SHP77 treated with DMSO at 0.1 percent for 48 hours (cell line): ENCODE data around the gene CAPN14.

Experiments used
- DNase-seq: peaks from one replicate; lab custom pipeline; 2025; lab: John Stamatoyannopoulos, UW

CAPN14 gene

GRCh38 chr2:31226266-31226665, 9.0 kb upstream of the CAPN14 start:
- no peak for DNase-seq

GRCh38 chr2:31223749-31224148, 6.4 kb upstream of the CAPN14 start:
- no peak for DNase-seq

DNA sequence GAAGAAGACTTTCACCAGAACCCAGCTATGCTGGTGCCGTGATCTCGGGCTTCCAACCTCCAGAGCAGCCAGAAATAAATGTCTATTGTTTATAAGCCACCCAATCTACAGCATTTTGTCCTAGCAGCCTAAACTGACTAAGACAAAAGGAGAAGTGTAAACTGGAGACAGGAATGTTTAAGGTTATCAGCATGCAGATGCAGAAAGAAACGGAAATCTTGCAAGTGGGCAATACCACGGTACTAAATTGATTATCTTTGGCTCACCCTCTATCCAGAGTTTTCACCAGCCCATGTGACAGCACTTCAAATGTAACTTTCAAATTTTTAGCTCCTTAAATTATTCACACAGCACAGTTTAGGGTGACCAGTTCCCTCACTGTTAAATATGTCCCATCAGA, 5.7 kb upstream of the CAPN14 start:
- DNase-seq, result no peak

- DNase-seq, result no peak
These were observed 4.8 kb upstream of the CAPN14 start for GRCh38 chr2:31222071-31222470.

DNA sequence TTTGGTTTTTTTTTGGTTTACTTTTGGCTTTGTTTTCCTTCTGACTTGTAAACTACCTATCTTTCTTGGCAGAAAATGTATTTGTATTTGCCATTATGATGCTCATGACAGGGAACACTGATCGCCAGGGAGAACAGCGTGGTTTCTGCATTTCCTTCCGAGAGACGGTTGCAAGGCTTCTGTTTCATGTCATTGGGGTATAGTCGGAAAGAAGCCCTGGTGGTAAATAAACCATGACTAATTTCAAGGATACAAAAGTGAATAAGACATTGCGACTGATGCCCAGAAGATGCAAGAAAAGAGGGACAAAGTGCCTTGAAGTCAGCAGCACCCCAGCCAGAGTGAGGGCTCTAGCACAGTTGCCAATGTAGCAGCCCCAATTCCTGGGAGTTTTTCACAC, 4.2 kb upstream of the CAPN14 start:
- DNase-seq, result no peak

GRCh38 chr2:31219131-31219969, 2.0 kb upstream of the CAPN14 start:
- DNase-seq, result no peak

DNA sequence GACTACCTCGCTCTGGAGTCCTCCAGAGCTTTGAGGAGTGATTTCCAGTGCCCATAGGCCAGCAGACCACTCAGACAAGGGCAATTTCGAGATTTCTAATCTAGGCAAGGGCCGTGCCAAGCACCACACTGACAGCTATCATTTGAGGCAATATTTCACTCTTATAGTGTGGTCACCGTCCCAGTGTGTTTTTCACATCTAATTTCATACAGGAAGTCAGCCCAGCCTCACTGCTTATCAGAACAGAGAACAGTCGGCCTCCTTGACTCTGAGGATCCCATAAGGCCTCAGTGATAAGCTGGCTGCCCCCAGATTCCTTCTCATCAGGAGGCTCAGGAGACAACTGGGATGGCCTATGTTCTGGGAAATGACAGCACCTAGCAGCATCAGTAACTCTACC, 581 bp downstream of the CAPN14 start:
- no peak for DNase-seq

GRCh38 chr2:31214444-31214915, 2.8 kb downstream of the CAPN14 start:
- DNase-seq, result no peak

DNA sequence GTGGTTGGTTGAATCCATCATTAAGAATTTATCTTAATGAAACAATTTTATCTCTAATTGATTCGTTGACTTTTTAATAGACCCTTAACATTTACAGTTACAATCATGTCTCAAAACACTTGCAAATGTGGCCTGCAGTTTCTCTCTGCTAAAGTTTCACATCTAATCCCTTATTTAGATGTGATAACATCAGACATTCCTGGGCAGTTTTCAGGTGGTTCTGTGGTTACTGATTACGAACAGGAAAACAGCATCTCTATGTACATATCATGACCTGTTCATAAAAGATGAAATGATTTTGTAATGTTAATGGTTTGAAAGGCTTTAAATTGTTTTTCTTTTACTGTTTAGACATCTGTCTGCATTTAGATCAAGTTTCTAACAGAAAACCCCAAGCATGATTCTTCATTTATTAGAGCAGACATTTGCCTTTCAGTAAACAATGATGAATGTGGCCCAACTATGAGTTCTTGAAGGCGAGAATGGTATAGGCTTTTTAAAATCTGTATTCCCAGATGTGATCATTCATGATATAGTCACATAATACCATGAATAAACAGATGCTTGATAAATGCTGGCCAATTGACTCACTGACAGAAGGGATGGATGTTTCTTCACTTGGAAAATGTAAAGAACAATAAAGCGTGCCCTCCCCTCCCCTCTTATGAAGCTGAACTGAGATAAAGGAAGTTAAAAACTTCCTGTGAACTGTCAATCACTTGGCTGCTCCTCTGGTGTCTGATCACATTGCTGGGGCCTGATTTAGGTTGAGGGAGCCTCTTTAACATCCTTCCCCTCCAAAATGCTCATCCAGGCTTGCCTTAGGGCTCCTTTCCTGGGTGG, 3.5 kb downstream of the CAPN14 start:
- no peak for DNase-seq

GRCh38 chr2:31212659-31213600, 4.4 kb downstream of the CAPN14 start:
- no peak for DNase-seq

GRCh38 chr2:31208240-31208639, 9.1 kb downstream of the CAPN14 start:
- no peak for DNase-seq

DNA sequence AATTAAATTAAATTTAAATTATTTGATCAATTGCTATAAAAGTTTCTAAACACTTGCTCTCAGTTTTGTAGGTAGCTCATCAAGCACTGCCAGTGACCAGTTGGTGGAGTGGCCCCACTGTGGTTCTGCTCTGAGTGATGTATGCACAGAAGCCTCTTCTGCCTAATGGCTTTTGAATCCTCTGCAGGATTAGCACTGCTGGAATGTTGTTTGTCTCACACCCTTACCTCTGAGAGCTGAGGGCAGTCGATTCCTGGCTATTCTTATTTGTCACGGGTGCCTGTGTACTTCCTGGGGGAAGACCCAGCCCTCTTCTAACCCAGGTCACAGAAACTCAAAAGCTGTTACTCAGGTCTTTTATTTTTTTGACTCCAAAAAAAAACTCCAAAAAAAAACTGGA, 9.5 kb downstream of the CAPN14 start:
- DNase-seq, result no peak

GRCh38 chr2:31205613-31206012, 11.7 kb downstream of the CAPN14 start:
- DNase-seq, result no peak

DNA sequence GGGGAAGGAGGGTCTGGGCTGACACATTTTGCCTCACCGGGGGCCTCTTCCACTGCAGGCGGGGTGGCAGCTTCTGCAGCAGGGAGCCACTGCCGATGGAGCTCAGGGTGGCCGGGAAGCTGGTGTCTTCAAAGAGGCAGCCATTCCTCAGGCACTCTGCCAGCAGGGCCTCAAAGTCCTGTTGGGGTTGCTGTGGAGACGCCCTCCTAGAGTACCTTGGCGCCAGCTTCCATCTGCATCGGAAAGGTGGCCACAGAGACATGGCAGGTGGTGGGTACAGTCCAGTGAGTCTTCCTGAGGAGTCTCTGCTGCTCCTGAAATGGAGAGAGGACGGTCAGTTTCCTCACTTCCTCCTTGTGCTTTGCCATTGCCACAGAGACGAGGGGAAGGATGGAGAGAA, 12.1 kb downstream of the CAPN14 start:
- no peak for DNase-seq

DNA sequence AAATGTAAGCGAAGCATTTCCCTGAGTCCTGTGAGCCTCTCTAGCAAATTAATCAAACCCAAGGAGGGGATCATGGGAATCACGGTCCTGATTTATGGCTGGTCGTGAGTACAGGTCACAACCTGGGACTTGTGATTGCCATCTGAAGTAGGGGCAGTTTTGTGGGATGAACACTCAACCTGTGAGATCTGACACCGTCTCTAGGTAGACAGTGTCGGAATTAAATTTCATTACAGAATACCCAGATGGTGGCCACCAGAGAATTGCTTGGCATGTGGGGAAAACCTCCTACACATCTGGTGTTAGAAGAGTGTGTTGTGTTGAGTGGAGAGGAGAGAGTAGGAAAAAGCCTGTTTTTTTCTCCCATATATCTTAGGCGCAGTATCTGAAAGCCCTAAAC, 12.5 kb downstream of the CAPN14 start:
- no peak for DNase-seq

GRCh38 chr2:31203916-31204315, 13.4 kb downstream of the CAPN14 start:
- no peak for DNase-seq

DNA sequence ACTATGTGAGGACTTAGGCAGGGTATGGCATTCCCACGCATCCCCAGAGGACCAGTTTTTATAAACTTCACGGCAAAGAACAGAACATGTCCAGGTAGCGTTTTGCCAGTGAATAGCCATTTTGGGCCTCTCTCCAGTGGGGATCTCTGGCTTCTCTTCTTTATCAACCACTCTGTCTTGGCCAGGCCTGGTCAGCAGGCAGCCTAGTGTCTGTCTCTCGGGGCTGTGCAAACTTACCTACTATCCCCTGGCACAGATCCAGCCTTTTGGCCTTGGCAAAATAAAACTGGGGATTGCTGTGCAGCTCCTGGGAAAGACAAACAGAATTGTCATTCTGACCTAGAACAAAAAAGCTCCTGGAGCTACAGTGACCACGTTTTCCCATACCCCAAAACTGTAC, 14.5 kb downstream of the CAPN14 start:
- DNase-seq, result no peak

GRCh38 chr2:31202041-31202440, 15.3 kb downstream of the CAPN14 start:
- no peak for DNase-seq

DNA sequence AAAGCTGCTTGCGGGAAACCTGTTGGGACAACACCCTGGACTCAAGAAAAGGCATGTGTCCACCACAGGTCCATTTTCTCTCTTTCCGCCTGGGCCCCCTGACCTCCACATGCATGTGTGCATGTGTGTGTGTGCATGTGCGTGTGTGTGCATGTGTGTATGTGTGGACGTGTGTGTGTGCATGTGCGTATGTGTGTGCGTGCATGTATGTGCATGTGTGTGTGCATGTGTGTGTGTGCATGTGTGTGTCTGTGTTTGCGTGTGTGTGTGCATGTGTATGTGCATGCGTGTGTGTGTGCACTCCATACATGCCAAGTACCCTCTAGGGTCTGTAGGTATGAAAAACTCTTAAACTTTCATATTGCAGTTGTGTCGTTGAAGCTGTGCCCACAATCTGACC, 16.3 kb downstream of the CAPN14 start:
- no peak for DNase-seq

- no peak for DNase-seq
These were observed 18.1 kb downstream of the CAPN14 start for GRCh38 chr2:31199206-31199605.

DNA sequence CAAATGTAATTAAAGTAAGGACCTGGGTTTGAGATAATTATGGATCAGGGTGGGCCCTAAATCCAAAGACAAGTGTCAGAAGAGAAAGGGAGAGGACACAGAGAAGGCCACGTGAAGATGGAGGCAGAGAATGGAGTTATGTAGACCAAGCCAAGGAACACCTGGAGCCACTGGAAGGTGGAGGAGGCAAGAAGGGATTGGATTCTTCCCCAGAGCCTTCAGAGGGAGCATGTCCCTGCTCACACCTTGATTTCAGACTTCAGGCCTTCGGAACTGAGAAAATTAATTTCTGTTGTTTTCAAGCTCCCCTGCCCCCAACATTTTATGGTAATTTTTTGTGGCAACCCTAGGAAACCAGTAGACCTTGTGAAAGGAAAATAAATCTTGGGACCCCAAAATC, 19.6 kb downstream of the CAPN14 start:
- DNase-seq, result no peak

GRCh38 chr2:31197166-31197565, 20.1 kb downstream of the CAPN14 start:
- DNase-seq, result no peak
